Activated CD8-positive, alpha-beta memory T cell treated with anti-CD3 and anti-CD28 coated beads for 1 hour (primary cell): ENCODE data around the gene PFAS.

Experiments used
- DNase-seq, 2 donors: peaks; one replicate each; pipeline ENCODE4 v3.0.0-alpha.2; 2020; ENCODE audit warnings: low read depth in 1 of 2; ENCODE audit errors: extremely low read depth in 1 of 2

PFAS gene

DNA sequence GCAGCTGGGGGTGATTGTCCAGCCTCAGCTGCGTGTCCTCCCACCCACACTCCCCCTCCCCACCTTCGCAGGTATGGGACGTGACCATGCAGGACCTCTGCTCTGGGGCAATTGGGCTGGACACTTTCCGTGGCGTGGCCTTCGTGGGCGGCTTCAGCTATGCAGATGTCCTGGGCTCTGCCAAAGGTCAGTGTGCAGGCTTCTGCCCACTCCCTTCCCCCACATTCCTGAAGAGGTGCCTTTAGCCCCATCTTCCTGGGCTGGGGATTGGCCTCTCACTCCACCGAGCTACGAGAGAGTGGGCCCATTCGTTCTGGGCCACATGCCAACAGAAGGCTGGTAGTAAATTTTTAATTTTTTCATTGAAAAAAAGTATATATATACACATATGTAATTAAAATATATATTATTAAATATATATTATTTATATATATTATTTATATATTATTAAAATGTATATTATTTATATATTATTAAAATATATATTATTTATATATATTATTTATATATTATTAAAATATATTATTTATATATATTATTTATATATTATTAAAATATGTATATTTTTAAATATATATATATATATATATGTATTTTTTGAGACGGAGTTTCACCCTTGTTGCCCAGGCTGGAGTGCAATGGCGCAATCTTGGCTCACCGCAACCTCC, 18.5 kb downstream of the PFAS start:
- no peak for DNase-seq

DNA sequence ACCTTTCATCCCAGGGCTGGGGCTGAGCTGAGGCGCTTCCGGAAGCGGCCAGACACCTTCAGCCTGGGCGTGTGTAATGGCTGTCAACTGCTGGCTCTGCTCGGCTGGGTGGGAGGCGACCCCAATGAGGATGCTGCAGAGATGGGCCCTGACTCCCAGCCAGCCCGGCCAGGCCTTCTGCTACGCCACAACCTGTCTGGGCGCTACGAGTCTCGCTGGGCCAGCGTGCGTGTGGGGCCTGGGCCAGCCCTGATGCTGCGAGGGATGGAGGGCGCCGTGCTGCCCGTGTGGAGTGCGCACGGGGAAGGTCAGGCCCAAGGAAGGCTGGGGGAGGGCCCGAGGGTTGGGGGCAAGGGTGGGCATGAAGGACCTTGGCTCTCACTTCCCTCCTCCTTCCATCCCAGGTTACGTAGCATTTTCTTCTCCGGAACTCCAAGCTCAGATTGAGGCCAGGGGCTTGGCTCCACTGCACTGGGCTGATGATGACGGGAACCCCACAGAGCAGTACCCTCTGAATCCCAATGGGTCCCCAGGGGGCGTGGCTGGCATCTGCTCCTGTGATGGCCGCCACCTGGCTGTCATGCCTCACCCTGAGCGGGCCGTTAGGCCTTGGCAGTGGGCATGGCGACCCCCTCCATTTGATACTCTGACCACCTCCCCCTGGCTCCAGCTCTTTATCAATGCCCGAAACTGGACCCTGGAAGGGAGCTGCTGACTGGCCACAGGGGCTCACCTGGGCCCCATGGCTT, 19.6 kb downstream of the PFAS start:
- no peak for DNase-seq

DNA sequence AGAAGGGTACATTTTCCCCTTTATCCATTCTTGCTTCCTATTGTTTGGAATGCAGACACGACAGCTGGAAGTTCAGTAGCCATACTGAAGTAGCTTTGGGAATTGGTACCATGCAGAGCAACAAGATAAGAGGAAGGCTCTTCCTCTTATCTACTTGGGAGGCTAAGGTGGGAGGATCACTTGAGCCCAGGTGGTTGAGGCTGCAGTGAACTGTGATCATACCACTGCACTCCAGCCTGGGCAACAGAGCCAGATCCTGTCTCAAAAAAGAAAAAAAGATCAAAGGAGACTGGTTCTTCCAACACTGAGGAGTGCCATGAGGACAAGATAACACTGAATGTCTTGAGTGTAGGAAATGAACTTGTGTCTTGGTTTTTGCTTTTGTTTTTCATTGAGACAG, 23.3 kb downstream of the PFAS start:
- DNase-seq, result no peak

DNA sequence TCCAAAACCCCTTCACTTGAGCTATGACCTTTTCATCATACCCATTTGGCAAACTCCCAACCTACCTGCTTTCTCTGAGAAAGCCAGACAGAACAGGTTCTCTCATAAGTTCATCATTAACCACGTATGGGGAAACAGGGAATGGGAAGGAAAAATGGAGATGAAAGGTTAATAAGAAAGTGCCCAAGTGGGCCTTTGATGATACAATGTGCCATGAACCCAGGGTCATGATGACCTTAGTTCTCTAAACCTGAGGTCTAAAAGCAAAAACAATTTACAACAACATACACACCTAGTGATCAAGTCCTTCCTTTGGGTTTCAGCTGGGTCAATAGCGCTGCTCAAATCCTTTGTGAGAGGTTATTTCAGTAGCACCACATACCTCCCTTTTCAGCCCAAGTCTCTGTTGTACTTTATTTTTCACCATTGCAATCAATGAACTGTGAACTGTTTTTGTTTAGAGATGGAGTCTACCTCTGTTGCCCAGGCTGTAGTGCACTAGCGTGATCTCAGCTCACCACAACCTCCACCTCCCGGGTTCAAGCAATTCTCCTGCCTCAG, 24.9 kb downstream of the PFAS start:
- no peak for DNase-seq

DNA sequence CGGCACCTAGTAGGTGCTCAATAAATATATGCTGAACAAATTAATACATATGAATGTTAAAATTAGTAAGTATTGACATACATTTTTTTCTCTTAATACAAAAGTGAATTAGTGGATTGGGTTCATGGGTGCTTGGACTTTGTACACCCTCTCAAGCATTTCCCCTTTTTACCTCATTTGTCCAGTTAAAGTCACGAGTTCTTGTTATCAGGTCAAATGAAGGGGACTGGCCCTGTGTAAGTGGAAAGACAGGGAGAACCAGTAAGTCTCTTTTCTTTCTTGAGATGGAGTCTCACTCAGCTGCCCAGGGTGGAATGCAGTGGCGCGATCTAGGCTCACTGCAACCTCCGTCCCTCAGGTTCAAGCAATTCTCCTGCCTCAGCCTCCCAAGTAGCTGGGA, 25.7 kb downstream of the PFAS start:
- DNase-seq, result no peak

DNA sequence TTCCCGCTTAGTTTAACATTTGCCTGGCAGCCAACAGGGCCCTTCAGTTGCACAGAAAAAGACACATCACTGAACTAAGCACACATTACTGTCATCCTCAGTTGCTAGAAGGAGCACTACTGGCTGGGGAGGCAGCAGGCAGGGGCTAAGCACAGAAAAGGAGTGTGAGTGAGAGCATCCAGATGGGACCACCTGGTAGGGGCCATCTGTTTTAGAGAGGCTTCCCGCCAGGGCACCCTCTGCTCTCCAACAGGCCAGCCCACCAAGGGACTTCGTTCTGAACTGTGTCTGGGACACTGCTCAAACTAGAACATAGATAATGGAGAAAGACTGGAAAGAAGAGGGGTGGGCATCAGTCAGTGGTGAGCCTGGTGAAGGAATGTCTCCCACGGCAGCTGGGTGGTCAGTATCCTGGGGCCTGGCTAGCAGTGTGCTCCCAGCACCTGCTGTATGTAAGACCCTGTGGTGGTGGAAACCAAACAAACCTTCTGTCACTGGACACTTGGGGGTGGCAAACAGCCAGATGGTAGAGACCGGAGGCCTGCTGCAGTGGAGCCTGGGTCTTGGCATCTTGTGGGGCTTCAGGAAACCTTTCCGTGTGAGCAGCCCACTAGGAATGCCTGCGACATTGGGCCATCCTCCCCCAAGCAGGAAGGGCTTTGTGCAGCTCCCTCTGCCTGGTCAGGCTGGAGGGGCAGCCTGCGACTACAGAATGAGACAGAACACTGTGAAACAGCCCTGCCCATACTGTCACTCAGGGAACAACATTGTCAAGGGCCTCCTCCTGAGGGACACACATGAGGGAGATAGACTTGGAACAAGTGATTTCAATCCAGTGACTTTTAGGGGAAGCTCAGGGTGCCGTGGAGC, 26.6 kb downstream of the PFAS start:
- DNase-seq, result no peak

DNA sequence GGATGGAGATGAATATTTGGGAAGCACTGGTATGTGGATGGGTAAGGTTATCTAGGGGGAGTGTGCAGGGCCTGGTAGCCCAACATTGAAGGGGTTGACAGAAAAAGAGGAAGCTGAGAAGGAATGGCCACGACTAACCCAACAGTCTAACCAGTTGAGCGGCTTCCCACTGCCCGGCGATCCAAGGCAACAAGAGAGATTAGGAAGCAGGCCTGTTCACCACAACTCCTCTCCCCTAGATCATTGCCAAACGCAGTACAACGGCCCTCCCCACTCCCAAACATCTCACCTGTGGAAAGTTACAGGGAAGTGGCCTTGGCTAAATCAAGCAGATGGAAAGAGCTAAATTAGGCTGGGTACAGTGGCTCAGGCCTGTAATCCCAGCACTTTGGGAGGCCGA, 28.2 kb downstream of the PFAS start:
- no peak for DNase-seq

DNA sequence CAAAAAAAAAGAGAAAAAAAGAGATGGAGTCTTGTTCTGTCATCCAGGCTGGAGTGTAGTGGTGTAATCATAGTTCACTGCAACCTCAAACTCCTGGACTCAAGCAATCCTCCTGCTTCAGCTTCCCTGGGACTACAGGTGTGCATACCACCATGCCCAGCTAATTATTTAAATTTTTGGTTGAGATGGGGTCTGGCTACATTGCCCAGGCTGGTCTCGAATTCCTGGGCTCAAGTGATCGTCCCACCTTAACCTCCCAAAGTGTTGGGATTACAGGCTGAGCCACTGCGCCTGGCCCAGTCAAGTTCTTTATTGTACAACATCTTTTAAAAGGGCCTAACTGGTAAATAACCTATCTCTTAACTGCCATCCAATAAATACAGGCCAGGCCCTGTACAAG, 33.3 kb downstream of the PFAS start:
- DNase-seq, result no peak

DNA sequence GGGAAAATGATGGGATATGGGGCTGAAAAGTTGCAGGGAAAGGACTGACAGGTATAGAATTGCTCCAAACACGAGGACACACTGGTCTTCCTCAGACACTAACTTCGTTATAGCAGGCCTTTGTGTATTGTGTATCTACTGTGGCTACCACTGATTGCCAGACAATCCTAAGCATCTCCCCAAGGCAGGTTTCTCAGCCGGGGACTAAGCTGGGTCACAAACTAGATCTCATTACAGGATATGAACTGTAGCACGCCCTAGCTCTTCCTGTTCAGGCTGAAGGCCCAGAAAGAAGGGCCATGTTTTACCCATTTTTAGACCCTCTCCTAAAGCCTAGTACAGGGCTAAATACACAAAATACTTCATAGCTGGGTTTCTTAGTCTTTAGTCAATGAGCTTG, 34.3 kb downstream of the PFAS start:
- DNase-seq, result no peak

DNA sequence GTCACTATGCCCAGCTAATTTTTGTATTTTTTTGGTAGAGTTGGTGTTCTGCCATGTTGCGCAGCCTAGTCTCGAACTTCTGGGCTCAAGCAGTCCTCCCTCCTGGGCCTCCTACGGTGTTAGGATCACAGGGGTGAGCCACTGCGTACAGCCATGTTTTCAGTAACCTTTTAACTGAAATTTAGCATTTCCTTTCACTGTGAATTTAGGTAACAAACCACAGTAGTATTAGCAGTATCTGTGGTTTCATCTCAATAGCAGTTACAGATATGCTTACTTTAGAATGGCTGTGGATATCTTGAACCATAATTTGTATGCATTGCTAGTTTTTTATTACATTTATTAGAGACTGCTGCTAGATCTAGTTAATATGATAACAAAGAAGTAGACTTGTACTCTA, 35.0 kb downstream of the PFAS start:
- no peak for DNase-seq

DNA sequence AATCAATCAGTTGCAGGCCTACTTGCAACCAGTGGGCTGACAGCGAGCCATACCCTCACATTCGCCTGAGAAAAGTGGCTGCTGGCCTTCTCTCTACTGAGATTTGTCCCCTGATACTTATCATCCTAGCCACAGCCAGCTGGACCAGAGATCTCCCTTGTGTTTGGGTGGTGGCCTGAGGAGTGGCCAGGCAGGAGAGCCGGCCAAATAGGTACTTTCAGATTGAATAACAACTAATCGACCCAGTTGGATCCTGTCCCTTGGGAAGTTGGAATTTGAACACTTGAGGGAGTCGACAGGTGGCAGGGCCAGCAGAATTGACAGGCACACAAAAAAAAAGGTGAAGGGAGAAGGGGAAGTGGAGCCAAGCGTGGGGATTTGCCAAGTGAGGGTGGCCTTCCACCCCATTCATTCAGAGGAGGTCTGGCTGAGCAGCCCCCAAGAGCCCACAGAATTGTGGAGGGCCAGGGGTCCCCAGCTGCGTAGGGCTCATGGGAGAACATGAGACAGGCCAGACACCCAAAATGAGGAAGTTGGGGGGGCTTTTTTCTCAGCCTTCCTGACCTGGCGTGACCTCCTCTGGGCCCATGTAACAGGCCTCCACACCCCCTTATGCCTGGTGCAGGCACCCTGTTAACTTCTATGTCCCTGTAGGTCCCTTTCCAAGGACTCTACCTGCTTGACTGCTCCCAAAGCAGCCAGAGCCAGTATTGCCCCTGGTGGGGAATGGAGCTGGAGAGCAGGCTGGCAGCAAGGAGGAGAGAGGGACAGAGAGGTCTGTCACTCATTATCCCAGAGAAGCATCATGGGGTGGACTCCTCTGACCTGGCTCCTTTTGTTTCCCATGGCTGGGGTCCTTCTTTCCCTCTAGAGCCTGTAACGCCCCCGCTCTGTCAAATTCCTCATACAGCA, 36.4 kb downstream of the PFAS start:
- no peak for DNase-seq

DNA sequence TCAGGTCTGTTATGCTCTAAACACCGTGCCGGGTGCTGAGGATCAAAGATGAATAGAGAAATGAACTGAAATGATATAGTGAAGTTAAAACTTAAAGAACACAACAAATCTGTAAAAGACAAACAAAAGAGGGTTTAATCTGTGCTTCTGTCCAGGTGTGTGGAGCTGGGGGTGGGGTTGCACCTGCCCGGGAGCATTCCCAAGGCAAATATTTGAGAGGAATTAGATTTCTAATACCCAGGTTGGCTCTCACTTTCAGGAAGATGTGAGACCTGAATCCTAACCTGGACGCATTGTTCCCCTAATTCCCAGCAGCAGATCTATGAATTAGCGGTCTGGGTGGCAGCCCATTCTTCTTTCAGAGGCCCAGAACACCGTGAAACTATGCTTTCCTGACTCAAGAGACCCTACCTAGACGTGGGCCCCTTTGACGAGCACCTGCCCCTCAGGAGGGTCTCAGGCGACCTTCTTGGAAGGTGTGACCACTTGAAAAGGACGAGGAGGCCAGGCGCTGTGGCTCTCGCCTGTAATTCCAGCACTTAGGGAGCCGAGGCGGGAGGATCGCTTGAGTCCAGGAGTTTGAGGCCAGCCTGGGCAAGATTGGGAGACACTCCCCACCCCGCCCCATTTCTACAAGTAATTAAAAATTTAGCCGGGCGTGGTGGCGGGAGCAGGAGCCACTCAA, 38.7 kb downstream of the PFAS start:
- DNase-seq, result no peak

DNA sequence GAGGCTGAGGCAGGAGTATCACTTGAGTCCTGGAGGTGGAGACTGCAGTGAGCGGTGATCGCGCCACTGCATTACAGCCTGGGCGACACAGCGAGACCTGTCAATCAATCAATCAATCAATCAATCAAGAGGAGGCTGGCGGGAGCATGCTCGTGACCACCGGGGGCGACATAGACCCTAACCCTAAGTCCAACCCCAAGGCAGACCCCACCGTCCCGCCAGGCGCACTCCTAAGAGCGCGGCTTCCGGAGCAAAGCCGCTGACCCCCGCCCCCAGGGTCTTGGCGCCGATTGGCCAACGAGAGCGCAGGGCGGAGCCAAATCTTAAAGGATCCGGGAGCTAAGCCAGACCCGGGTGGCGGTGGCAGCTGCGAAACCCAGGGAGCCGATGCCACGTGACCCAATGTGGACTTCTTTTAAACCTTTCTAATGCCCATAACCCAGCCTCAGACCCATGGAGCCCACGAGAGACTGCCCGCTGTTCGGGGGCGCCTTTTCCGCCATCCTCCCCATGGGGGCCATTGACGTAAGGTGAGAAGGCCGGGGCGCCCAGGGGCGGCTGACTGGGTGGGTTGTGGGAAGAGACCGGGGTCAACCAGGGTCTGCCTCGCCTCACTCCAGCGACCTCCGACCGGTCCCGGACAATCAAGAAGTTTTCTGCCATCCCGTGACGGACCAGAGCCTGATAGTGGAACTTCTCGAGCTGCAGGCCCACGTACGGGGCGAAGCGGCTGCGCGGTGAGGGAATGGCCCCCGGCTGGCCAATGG, 39.4 kb downstream of the PFAS start, which contains the start of gene RANGRF:
Gene RANGRF (plus strand): TSS at position 335 of the 767 bp plus-strand sequence. CDS start 119 bp downstream, at position 454.
- peak; percentile 38 to 73 for DNase-seq

DNA sequence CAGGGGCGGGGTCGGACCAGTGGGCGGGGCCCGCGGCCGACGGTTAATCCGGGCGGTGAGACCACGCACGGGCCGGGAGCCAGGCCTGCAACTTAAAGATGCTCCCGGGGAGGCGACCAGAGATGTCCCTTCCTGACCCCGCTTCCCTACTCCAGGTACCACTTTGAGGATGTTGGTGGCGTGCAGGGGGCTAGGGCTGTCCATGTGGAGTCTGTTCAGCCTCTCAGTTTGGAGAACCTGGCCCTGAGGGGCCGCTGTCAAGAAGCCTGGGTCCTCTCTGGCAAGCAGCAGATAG, 40.0 kb downstream of the PFAS start:
- no peak for DNase-seq

DNA sequence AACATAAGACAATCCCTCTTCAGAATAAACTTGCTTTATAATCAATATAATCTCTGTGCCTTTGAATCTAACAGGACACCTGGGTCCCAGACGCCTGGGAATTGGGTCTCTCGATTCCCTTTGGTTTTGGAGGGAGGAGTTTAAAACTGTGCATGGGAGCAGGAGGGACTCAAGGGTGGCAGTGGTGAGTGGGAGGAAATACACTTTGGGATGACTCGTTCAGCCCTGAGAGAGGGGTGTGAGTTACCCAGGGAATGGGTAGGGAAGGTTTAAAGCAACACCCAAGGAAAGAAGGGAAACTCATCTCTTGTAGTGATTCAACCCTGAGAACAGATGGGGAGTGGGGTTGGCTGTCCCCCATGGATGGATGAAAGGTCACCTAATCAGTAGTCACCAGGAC, 41.0 kb downstream of the PFAS start:
- DNase-seq, result no peak

DNA sequence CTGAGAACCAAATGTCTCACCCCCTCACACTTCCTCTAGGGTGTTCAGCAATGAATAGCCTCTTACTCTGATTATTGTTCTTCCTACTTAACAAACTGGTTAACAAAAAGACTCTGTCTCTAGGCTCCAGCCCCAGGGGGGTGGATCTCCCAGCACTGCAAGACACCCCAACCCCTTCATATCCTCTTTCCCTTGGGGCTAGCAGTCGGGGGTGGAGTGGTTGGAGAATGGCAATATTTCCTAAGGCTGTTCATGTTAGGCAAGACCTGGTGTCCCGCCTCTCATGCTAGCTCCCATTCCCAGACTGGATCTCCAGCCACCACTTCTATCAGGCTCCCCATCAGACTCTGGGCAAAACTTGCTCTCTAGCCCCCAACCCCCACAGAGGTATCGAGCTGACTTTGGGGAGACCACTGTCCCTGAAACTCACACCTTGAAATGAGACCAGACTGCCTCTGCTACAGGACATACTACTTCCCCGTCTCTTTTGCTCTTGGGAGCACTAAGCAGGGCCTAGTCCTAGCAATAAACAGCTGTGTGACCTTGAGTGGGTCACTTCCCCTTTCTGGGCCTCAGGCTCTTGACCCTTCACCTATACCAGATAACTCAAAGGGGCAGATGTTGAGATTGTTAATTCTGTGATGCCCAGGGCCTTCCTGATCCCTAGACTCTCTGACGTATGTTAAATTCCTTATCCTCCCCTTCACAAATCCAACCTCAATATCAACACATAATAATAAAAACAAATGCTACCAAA, 43.7 kb downstream of the PFAS start:
- no peak for DNase-seq

DNA sequence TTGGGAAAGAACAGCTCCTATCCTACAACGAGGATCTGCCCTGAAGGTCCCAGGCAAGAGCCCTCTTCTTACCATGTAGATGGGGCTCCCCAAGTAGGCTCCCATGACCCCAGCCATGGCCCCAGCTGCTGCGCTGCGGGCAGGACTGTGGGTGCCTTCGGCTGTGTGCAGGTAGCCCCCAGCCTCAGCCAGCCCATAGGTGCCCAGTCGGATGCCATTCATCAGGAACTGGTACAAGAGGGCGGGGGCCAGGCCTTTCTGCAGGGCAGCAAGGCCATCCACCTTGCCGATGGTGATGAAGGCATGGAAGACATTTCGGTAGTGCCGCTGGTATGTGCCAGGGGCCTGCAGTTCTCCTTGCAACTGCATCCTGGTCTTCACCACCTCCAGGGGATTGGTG, 45.3 kb downstream of the PFAS start:
- DNase-seq, result no peak

DNA sequence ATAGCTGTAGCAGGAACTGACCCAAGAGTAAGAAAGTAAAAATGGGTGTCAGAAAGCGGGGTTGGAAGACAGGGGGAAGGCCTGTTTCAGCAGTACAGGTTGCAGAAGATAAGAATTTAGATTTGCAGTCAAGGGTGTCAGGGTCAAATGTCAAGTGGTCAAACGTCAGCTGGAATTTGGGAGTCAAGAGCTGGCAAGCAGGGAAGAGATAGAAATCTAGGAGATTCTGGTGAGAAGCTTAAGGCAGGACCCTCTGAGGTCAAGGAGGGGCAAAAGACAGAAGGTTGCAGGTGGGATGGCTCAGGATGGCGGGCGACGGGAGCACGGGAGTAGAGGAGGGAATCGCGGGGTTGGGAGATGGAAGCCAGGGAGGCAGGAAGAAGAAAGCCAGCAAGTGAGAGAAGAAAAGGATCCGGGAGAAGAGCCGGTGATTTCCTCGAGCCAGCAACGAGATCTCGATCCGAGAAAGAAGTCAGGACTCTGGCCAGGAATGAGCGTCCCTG, 45.8 kb downstream of the PFAS start:
- DNase-seq, result no peak
